ENCODE measurements around the gene TNFAIP3.
"Not testable (repeated sequence)": the region's sequence is repeated elsewhere in the genome, so short reads cannot be mapped to it uniquely, and the experiment has no call there.

The TNFAIP3 gene

DNA sequence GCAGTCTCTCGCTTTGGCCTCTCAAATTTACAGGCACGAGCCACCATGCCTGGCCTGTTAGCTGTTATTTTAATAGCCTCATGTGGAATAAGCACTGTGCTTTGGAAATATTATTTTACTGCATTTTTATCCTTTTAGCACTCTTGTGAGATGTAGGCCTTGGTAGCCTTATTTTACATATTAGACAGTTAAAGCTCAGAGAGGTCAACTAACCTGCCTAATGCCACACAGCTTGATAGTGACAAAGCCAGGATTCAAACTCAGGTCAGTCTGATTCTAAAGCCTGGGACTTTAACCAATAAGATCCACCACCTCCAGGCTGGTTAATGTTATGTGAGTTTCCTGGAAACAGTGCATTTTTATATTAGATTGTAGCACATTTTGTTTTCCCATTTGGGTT lies 9.5 kb downstream of the TNFAIP3 start:
- intact Hi-C loops (cut with DNase I) = no loop called here
- no peak for DNase-seq

- intact Hi-C loops (cut with DNase I) = no loop called here
- DNase-seq = no peak
Observed at GRCh38 chr6:137877113-137877512, 10.1 kb downstream of the TNFAIP3 start.

DNA sequence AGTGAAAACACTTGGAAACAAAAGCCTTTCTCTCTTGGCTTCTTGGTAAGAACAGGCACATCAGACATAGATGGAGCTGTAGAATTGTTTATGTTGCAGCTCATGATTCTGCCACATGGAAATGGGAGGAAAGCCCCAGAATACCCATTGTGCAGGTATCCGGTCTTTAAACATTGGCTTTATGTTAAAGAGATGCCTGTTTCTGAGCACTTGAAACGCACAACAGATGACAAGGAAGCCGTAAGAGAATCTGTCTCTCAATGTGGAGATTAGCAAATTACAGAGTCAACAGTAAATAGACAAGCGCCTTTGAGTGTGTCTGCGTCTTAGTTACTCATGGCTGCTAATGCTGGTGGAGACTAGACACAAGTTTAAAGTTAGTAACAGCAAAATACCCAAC lies 10.5 kb downstream of the TNFAIP3 start:
- intact Hi-C loops (cut with DNase I) = no loop called here
- no peak for DNase-seq

DNA sequence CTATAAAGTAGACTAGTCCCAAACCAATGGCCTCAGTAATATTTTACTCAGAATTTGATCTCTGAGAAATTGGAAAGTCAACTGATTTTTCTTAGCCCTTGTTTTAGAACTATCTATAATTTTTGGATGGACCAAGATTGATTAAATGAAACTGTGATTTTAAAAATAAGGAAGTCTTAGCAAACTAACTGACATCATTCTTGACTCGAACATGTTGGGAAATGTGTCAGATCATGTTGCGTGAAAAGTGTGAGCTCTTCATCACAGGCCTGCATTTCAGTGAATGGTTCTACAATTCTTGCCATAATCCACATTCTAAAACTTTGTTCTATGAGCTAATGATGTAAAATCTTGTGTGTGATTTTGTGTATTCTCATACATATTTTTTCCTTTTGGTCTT lies 11.0 kb downstream of the TNFAIP3 start:
- no peak for DNase-seq
- intact Hi-C loops (cut with DNase I) = no loop called here

DNA sequence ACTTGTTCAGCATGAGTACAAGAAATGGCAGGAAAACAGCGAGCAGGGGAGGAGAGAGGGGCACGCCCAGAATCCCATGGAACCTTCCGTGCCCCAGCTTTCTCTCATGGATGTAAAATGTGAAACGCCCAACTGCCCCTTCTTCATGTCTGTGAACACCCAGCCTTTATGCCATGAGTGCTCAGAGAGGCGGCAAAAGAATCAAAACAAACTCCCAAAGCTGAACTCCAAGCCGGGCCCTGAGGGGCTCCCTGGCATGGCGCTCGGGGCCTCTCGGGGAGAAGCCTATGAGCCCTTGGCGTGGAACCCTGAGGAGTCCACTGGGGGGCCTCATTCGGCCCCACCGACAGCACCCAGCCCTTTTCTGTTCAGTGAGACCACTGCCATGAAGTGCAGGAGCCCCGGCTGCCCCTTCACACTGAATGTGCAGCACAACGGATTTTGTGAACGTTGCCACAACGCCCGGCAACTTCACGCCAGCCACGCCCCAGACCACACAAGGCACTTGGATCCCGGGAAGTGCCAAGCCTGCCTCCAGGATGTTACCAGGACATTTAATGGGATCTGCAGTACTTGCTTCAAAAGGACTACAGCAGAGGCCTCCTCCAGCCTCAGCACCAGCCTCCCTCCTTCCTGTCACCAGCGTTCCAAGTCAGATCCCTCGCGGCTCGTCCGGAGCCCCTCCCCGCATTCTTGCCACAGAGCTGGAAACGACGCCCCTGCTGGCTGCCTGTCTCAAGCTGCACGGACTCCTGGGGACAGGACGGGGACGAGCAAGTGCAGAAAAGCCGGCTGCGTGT lies 11.6 kb downstream of the TNFAIP3 start:
- intact Hi-C loops (cut with DNase I) = no loop called here
- DNase-seq = peak in 2 of 10 donors; percentile 79 to 82

DNA sequence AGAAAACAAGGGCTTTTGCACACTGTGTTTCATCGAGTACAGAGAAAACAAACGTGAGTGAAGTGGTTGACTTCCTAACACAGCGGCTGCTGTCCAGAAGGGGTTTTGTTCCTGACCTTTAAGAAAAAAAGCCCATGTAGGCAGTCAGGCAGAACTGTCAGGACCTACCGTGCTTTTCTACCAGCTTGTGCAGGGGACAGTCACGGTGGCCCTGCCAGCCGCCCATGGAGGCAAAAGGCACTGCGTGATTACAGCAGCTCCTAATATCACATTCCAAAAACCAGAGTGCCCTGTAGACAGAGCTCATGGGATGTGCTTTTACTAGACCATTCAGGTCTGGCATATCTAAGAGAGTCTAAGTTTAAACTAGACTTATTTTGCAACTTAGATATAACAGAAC lies 12.2 kb downstream of the TNFAIP3 start:
- intact Hi-C loops (cut with DNase I) = no loop called here
- DNase-seq = peak in 1 of 10 donors; percentile 76

- no peak for DNase-seq
- intact Hi-C loops (cut with DNase I) = no loop called here
Observed at GRCh38 chr6:137879885-137880745, 13.1 kb downstream of the TNFAIP3 start.

DNA sequence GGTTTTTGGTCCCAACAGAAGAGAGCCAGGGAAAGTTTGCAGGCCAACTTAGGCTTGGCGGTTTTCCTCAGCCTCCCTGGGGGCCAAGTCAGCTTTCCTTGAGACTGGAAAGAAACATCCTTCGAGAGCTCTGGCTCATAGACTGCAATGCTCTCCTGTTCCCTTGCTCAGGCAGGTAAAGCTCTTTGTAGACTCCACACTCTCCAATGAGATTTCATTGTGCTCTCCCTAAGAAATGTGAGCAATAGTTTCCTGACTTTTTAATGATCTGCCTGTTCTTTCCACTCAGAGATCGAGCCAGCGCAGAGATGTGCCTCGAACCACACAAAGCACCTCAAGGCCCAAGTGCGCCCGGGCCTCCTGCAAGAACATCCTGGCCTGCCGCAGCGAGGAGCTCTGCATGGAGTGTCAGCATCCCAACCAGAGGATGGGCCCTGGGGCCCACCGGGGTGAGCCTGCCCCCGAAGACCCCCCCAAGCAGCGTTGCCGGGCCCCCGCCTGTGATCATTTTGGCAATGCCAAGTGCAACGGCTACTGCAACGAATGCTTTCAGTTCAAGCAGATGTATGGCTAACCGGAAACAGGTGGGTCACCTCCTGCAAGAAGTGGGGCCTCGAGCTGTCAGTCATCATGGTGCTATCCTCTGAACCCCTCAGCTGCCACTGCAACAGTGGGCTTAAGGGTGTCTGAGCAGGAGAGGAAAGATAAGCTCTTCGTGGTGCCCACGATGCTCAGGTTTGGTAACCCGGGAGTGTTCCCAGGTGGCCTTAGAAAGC lies 13.9 kb downstream of the TNFAIP3 start:
- intact Hi-C loops (cut with DNase I) = no loop called here
- DNase-seq = peak in 1 of 10 donors; percentile 62

- intact Hi-C loops (cut with DNase I) = no loop called here
- DNase-seq = no peak
Observed at GRCh38 chr6:137881522-137881886, 14.4 kb downstream of the TNFAIP3 start.

DNA sequence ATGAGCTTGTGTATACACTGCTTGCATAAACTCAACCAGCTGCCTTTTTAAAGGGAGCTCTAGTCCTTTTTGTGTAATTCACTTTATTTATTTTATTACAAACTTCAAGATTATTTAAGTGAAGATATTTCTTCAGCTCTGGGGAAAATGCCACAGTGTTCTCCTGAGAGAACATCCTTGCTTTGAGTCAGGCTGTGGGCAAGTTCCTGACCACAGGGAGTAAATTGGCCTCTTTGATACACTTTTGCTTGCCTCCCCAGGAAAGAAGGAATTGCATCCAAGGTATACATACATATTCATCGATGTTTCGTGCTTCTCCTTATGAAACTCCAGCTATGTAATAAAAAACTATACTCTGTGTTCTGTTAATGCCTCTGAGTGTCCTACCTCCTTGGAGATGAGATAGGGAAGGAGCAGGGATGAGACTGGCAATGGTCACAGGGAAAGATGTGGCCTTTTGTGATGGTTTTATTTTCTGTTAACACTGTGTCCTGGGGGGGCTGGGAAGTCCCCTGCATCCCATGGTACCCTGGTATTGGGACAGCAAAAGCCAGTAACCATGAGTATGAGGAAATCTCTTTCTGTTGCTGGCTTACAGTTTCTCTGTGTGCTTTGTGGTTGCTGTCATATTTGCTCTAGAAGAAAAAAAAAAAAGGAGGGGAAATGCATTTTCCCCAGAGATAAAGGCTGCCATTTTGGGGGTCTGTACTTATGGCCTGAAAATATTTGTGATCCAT lies 15.3 kb downstream of the TNFAIP3 start:
- no peak for DNase-seq
- intact Hi-C loops (cut with DNase I) = no loop called here

GRCh38 chr6:137883400-137884148 lies 16.5 kb downstream of the TNFAIP3 start:
- no peak for DNase-seq
- intact Hi-C loops (cut with DNase I) = no loop called here

DNA sequence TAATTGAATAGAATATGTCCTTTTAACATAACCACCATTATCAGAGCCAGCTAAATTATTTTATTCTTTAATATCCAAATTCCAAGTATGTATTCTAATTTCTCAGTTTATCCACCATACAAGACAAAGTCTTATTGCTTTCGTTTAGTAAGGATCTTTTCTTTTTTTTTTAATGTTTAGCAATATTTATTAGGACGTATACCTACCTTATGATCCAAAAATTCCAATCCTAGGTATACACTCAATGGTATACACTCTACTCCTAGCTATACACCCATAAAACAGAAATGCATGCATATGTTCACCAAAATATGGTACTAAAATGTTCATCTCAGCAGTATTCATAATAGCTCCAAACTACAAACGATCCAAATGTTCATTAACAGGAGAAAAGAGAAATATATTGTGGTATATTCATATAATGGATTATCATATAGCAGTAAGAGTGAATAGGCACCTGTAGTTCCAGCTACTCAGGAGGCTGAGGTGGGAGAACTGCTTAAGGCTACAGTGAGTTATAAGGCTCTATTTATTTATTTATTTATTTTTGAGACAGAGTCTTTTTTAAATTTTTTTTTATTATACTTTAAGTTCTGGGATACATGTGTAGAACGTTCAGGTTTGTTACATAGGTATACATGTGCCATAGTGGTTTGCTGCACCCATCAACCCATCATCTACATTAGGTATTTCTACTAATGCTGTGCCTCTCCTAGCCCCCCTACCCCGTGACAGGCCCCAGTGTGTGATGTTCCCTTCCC lies 17.3 kb downstream of the TNFAIP3 start:
- intact Hi-C loops (cut with DNase I) = no loop called here

DNA sequence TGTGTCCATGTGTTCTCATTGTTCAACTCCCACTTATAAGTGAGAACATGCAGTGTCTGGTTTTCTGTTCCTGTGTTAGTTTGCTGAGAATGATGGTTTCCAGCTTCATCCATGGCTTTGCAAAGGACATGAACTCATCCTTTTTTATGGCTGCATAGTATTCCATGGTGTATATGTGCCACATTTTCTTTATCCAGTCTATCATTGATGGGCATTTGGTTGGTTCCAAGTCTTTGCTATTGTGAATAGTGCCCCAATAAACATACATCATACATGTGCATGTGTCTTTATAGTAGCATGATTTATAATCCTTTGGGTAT lies 17.8 kb downstream of the TNFAIP3 start:
- intact Hi-C loops (cut with DNase I) = not testable (repeated sequence)

More for the DNA sequence above, 17.3 kb downstream of the TNFAIP3 start:
- DNase-seq = no peak

DNA sequence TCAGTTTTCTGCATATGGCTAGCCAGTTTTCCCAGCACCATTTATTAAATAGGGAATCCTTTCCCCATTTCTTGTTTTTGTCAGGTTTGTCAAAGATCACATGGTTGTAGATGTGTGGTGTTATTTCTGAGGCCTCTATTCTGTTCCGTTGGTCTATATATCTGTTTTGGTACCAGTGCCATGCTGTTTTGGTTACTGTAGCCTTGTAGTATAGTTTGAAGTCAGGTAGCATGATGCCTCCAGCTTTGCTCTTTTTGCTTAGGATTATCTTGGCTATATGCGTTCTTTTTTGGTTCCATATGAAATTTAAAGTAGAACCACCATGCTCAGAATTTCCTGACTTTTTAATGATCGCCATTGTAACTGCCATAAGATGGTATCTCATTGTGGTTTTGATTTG lies 19.2 kb downstream of the TNFAIP3 start:
- intact Hi-C loops (cut with DNase I); DNase-seq: not testable (repeated sequence)

More for the DNA sequence above, 17.8 kb downstream of the TNFAIP3 start:
- DNase-seq = not testable (repeated sequence)

- no peak for DNase-seq
- intact Hi-C loops (cut with DNase I) = no loop called here
Observed at GRCh38 chr6:137890983-137891537, 24.0 kb downstream of the TNFAIP3 start.

DNA sequence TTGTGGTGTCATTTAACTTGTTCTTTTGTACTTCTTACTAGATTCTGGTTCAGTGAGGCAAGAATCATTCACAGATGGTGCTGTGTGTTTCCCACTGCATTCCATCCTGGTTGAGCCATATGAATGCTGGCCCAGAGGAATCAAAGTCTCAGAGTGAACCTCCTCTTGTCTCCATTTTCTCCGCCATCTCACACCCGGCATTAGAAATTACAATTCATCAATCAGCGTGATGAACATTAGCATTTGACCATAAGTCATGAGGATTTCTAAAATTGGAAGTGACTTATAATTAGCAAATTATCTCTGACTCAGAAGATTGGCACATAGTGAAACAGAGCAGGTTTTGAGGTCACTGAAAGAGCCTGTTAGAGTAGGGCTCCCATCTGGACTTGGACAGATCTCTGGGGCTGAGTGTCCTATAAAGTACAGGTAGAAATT lies 25.2 kb downstream of the TNFAIP3 start:
- intact Hi-C loops (cut with DNase I) = no loop called here

DNA sequence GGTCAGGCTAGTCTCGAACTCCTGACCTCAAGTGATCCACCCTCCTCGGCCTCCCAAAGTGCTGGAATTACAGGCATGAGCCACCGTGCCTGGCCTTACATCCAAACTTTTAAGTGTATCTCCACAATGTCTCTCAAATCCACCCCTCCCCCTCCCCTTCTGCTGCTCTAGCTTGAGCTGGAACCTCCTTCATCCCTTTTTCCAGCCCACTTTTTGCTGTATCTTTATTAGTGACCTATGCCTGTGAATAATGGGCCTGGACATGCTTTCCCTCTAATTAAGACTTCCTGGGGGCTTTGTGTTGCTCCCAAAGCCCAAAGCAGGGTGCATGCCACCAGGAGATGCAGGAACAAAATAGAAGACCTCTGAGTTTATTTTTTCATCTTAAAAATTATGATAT lies 26.1 kb downstream of the TNFAIP3 start:
- no peak for DNase-seq
- intact Hi-C loops (cut with DNase I) = no loop called here

More for the DNA sequence above, 25.2 kb downstream of the TNFAIP3 start:
- no peak for DNase-seq

DNA sequence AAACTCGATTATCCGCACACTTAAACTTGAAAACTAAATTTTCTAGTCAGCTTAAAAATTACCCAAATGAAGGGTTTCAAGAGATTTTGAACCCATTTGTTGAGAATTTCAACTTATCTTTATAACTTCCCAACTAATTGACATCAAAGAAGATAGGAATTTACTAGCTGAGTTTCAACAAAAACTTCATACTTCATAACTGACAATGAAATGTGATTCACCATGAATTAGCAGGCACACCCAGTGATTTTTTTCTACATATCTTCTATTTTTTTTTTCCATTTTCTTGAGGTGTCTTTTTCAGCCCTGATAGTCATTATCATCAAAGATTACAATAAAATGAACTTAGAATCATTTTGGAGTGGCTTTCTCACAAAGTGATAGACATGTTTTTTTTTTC lies 26.7 kb downstream of the TNFAIP3 start:
- no peak for DNase-seq
- intact Hi-C loops (cut with DNase I) = no loop called here

- intact Hi-C loops (cut with DNase I); DNase-seq: not testable (repeated sequence)
Observed at GRCh38 chr6:137894378-137894777, 27.3 kb downstream of the TNFAIP3 start.

Measured in posterior cingulate gyrus (tissue), 11 donors.